AG04449 (cell line): ENCODE measurements around the gene EIF3F.

Experiments
- CTCF ChIA-PET: fragments of 350-600 bp; formaldehyde crosslinking; extraction: SDS; loops from one replicate; lab custom pipeline; 2021; ENCODE audit warnings: antibody characterized with exemption; lab: Yijun Ruan, JAX
- POLR2A ChIA-PET: fragments of 400-600, 350-600 bp; formaldehyde crosslinking; extraction: SDS; loops from one replicate; lab custom pipeline; 2020; ENCODE audit warnings: antibody characterized with exemption, inconsistent platforms; lab: Yijun Ruan, JAX
- DNase-seq: peaks from one replicate; pipeline ENCODE4 v3.0.0-alpha.2; 2010; ENCODE audit warnings: low read depth, low spot score
- H3K4me3 ChIP-seq: 2 replicates; pipeline ENCODE4 v1.5.1; 2011; ENCODE audit warnings: low read depth, mild to moderate bottlenecking, control low read depth, low read length
- CTCF ChIP-seq: IDR thresholded peaks from one replicate; pipeline ENCODE4 v1.5.1; 2011; ENCODE audit warnings: mild to moderate bottlenecking, moderate library complexity, low read length, control low read depth, inconsistent platforms; ENCODE audit not compliant: insufficient read depth; ENCODE audit errors: missing control alignments

Gene EIF3F

GRCh38 chr11:8000390-8000789 is 13.3 kb downstream of the EIF3F start:
- TF ChIP-seq CTCF = no peak
- POLR2A ChIA-PET = no interaction called here
- CTCF ChIA-PET = interaction anchor here (1.6 to 15.9 kb wide), 4 partner anchors 11 to 97 kb away, joined by 4 to 1552 read pairs (median 5); no protein-coding TSS in a partner anchor
- H3K4me3 ChIP-seq = no peak overlapping the region
- no peak for DNase-seq

GRCh38 chr11:8002676-8003075 is 15.5 kb downstream of the EIF3F start:
- H3K4me3 ChIP-seq = no peak overlapping the region
- ChIA-PET POLR2A (interaction anchor here (0.9 to 1.7 kb wide), 2 partner anchors 86 to 96 kb away, joined by 3 to 4 read pairs; no protein-coding TSS in a partner anchor), CTCF (interaction anchor here (0.8 to 15.9 kb wide), 9 partner anchors 9 to 112 kb away, joined by 3 to 1552 read pairs (median 4); partner anchors contain the start of gene EIF3F)
- DNase-seq = no peak
- no peak for TF ChIP-seq CTCF

- ChIA-PET CTCF (interaction anchor here (0.8 to 15.9 kb wide), 11 partner anchors 9 to 564 kb away, joined by 3 to 1552 read pairs (median 4); partner anchors contain the start of gene EIF3F), POLR2A (interaction anchor here (0.9 to 1.7 kb wide), 2 partner anchors 86 to 96 kb away, joined by 3 to 4 read pairs; no protein-coding TSS in a partner anchor)
- no peak for DNase-seq
- no peak for TF ChIP-seq CTCF
- H3K4me3 ChIP-seq = no peak overlapping the region
These were observed 16.1 kb downstream of the EIF3F start for GRCh38 chr11:8003187-8003586.

- TF ChIP-seq CTCF = no peak
- CTCF ChIA-PET = interaction anchor here (0.8 to 15.9 kb wide), 8 partner anchors 14 to 563 kb away, joined by 3 to 1552 read pairs (median 4); no protein-coding TSS in a partner anchor
- DNase-seq = no peak
- POLR2A ChIA-PET = interaction anchor here (1.7 kb wide), 1 partner anchor 95 kb away, joined by 4 read pairs; no protein-coding TSS in a partner anchor
- H3K4me3 ChIP-seq = no peak overlapping the region
These were observed 16.9 kb downstream of the EIF3F start for GRCh38 chr11:8004008-8004407.

- no peak for DNase-seq
- ChIA-PET CTCF (interaction anchor here (0.8 to 15.9 kb wide), 32 partner anchors 12 to 562 kb away, joined by 3 to 1552 read pairs (median 6); partner anchors contain the start of genes EIF3F and TUB), POLR2A (interaction anchor here (1.7 kb wide), 1 partner anchor 93 kb away, joined by 16 read pairs; no protein-coding TSS in a partner anchor)
- H3K4me3 ChIP-seq = no peak overlapping the region
- TF ChIP-seq CTCF = no peak
These were observed 18.4 kb downstream of the EIF3F start for GRCh38 chr11:8005556-8005955.

GRCh38 chr11:8006349-8006977 is 19.3 kb downstream of the EIF3F start:
- POLR2A ChIA-PET = interaction anchor here (1.7 kb wide), 1 partner anchor 92 kb away, joined by 16 read pairs; no protein-coding TSS in a partner anchor
- H3K4me3 ChIP-seq = no peak overlapping the region
- peak; percentile 21 for DNase-seq
- CTCF ChIA-PET = interaction anchor here (0.6 to 15.9 kb wide), 60 partner anchors 10 to 909 kb away, joined by 3 to 1552 read pairs (median 4); partner anchors contain the start of genes EIF3F, LMO1 and TUB
- TF ChIP-seq CTCF = peak; percentile 89
